WI38 (cell line): ENCODE data around the gene DOCK1.
"Not testable (repeated sequence)": the region's sequence is repeated elsewhere in the genome, so short reads cannot be mapped to it uniquely, and the experiment has no call there.

Experiments
- H3K4me3 ChIP-seq: 2 replicates; pipeline ENCODE4 v1.5.1; 2011; ENCODE audit warnings: low read depth, mild to moderate bottlenecking, control low read depth, low read length
- CTCF ChIP-seq: IDR thresholded peaks from 2 replicates; pipeline ENCODE4 v1.5.1; 2012; ENCODE audit warnings: low read depth, mild to moderate bottlenecking, control low read depth, low read length

Gene DOCK1

GRCh38 chr10:127303746-127304145 is 398.5 kb downstream of the DOCK1 start:
- H3K4me3 ChIP-seq, result no peak overlapping the region

GRCh38 chr10:127306479-127306878 is 401.3 kb downstream of the DOCK1 start:
- TF ChIP-seq CTCF, result no peak

More at GRCh38 chr10:127303746-127304145, 398.5 kb downstream of the DOCK1 start:
- TF ChIP-seq CTCF, result no peak

GRCh38 chr10:127307338-127307737 is 402.1 kb downstream of the DOCK1 start:
- no peak overlapping the region for H3K4me3 ChIP-seq
- TF ChIP-seq CTCF, result no peak

More at GRCh38 chr10:127306479-127306878, 401.3 kb downstream of the DOCK1 start:
- H3K4me3 ChIP-seq, result no peak overlapping the region

DNA sequence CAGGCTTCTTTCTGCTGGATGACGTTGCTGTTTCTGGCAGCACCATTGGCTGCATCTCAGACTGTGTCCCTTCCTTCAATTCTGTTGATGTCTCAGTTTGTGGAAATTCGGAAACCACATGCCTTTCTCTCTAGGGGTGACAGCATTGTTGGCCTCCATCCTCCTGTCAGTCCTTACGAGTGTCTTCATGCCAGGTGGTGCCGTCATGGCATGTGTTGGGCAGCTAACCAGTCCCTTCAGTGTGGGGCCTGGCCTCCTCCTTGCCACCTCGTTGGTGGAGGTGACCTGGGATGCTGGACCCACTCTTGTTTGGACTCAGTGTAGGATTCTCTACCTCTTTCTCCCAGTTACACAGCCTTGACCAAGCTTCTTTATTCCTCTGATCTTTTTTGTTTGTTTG is 402.8 kb downstream of the DOCK1 start:
- H3K4me3 ChIP-seq, result no peak overlapping the region
- no peak for TF ChIP-seq CTCF

DNA sequence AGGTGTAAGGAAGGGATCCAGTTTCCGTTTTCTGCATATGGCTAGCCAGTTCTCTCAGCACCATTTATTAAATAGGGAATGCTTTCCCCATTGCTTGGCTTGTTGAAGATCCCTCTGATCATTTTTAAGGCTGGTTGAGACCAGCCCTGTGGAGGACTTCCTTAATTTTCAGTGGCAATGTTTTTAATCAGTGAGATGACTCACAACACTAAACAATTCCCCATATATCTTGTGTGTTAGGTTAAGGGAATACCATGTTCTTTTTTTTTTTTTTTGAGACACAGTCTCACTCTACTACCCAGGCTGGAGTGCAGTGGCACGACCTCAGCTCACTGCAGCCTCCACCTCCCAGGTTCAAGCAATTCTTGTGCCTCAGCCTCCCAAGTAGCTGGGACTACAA is 404.4 kb downstream of the DOCK1 start:
- not testable (repeated sequence) for H3K4me3 ChIP-seq

- TF ChIP-seq CTCF, result no peak
- H3K4me3 ChIP-seq, result no peak overlapping the region
Observed at GRCh38 chr10:127310430-127310829, 405.2 kb downstream of the DOCK1 start.

DNA sequence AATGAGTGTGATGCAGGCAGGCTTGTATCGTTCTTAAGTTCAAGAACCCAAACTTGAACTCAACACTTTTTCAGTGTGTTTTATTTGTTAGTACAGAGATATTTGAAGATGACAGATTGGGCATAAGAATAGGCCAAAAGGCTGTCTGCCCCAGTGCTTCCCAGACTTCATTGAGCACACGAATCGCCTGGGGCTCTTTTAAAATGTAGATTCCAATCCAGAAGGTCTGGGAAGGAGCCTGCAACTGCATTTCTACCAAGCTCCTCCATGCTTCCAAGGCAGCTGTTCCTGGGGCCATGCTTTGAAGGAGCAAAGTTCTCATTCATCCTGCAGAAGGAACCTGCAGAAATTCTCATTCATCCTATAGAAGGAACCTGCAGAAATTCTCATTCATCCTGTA is 405.7 kb downstream of the DOCK1 start:
- TF ChIP-seq CTCF, result no peak
- no peak overlapping the region for H3K4me3 ChIP-seq

DNA sequence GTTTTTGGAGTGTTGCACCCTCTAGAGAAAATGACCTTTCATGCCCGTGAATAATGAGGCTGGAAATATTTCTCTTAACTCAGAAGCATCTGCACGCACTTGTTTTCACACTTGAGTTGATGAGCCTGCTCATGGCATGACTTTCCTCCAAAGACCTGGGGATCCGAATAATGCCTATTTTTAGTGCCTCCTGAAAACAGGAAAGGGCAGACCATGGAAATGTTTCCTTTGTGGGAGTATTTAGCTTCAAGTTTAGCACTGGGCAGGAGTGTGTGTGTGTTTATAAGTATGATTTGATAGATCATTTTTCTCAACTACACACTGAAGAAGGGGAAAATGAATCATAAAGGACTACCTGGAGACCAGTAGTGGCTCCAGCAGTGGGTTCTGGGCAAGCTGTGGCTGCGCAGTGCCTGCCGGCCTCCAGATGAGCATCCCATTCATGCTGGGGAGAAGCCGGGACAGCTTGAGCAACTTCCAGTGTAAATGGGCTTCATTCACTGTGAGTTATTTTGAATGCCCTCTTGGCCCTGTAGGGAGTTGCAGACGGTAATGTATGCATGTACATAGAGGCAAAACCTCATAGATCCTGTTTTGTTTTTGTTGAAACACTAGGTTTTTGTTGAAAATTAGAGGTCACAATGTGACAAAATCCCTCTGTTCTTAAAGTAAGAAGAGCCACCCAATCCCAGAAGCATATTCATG is 408.9 kb downstream of the DOCK1 start:
- H3K4me3 ChIP-seq, result no peak overlapping the region
- no peak for TF ChIP-seq CTCF
